WTC11 (cell line): ENCODE results near the gene GPN2. TPM values are rescaled to one million over a fixed set of nuclear protein-coding genes. Genes with fewer than 3 reads are reported as not detected.
A peak's percentile ranks its signal among the peaks of the same experiment; 100 is the strongest.

Experiments used
- ATAC-seq: fragments of 200-7000 bp; cut with Tn5 transposase; 2 replicates; pipeline ENCODE4 v1.10.0; 2021; ENCODE audit warnings: mild to moderate bottlenecking, moderate library complexity
- CTCF ChIA-PET: fragments of 300-600 bp; sonication (Branson Sonifier 250); formaldehyde crosslinking; loops from one replicate; lab custom pipeline; 2021; ENCODE audit warnings: antibody characterized with exemption; lab: Charles Lee
- POLR2A ChIA-PET: fragments of 350-600 bp; sonication (Branson Sonifier 250); formaldehyde crosslinking; loops from one replicate; lab custom pipeline; 2021; ENCODE audit warnings: antibody characterized with exemption; lab: Charles Lee
- DNase-seq: peaks from one replicate; pipeline ENCODE4 v3.0.0; 2021; ENCODE audit warnings: low spot score
- H3K27ac Mint-ChIP-seq: 2 replicates; pipeline ENCODE4 v1.8.0; 2021; ENCODE audit warnings: mixed read lengths
- H3K27me3 Mint-ChIP-seq: 2 replicates; pipeline ENCODE4 v1.8.0; 2021; ENCODE audit warnings: low read depth, mild to moderate bottlenecking, moderate library complexity, mixed read lengths
- H3K36me3 Mint-ChIP-seq: 2 replicates; pipeline ENCODE4 v1.8.0; 2021; ENCODE audit warnings: mixed read lengths
- H3K4me1 Mint-ChIP-seq: 2 replicates; pipeline ENCODE4 v1.8.0; 2022; ENCODE audit warnings: mixed read lengths
- H3K4me3 Mint-ChIP-seq: 2 replicates; pipeline ENCODE4 v1.8.0; 2021; ENCODE audit warnings: mild to moderate bottlenecking, moderate library complexity, mixed read lengths
- H3K9me3 Mint-ChIP-seq: 2 replicates; pipeline ENCODE4 v1.8.0; 2021; ENCODE audit warnings: mixed read lengths
- CREM ChIP-seq: sonication (generic); formaldehyde crosslinking; IDR thresholded peaks from 2 replicates; pipeline ENCODE4 v1.8.1; 2022; ENCODE audit warnings: mild to moderate bottlenecking, missing genetic modification reagents, moderate library complexity
- ETV6 ChIP-seq: sonication (generic); formaldehyde crosslinking; IDR thresholded peaks from 2 replicates; pipeline ENCODE4 v1.8.1; 2022; ENCODE audit warnings: mild to moderate bottlenecking, missing genetic modification reagents
- FOXK1 ChIP-seq: sonication (generic); formaldehyde crosslinking; IDR thresholded peaks from 2 replicates; pipeline ENCODE4 v1.8.0; 2022; ENCODE audit warnings: mild to moderate bottlenecking, moderate library complexity, missing genetic modification reagents
- FOXP1 ChIP-seq: sonication (generic); formaldehyde crosslinking; IDR thresholded peaks from 2 replicates; pipeline ENCODE4 v1.8.0; 2022; ENCODE audit warnings: missing genetic modification reagents, mild to moderate bottlenecking, moderate library complexity, borderline replicate concordance
- NR1H2 ChIP-seq: sonication (generic); formaldehyde crosslinking; IDR thresholded peaks from 2 replicates; pipeline ENCODE4 v1.9.0; 2021; ENCODE audit warnings: mild to moderate bottlenecking, moderate library complexity, missing genetic modification reagents
- SMAD4 ChIP-seq: sonication (generic); formaldehyde crosslinking; IDR thresholded peaks from 2 replicates; pipeline ENCODE4 v1.8.0; 2022; ENCODE audit warnings: mild to moderate bottlenecking, missing genetic modification reagents
- SOX15 ChIP-seq: fragments of 250-450 bp; sonication (Bioruptor Pico); IDR thresholded peaks from 2 replicates; pipeline ENCODE4 v1.9.0; 2021; ENCODE audit warnings: mild to moderate bottlenecking
- TCF7 ChIP-seq: sonication (generic); formaldehyde crosslinking; IDR thresholded peaks from 2 replicates; pipeline ENCODE4 v1.8.0; 2022; ENCODE audit warnings: mild to moderate bottlenecking, low read depth, missing genetic modification reagents, moderate library complexity
- ZBTB21 ChIP-seq: sonication (generic); formaldehyde crosslinking; IDR thresholded peaks from 2 replicates; pipeline ENCODE4 v1.8.1; 2023; ENCODE audit warnings: mild to moderate bottlenecking, missing genetic modification reagents, borderline replicate concordance
- ZNF138 ChIP-seq: sonication (generic); formaldehyde crosslinking; conservative IDR thresholded peaks from 2 replicates; pipeline ENCODE4 v1.8.1; 2022; ENCODE audit warnings: mild to moderate bottlenecking, moderate library complexity, missing genetic modification reagents
- ZNF317 ChIP-seq: sonication (generic); formaldehyde crosslinking; IDR thresholded peaks from 2 replicates; pipeline ENCODE4 v1.8.1; 2023; ENCODE audit warnings: low read depth, mild to moderate bottlenecking, moderate library complexity, missing genetic modification reagents, borderline replicate concordance
- ZNF423 ChIP-seq: fragments of 250-450 bp; sonication (Bioruptor Pico); IDR thresholded peaks from 2 replicates; pipeline ENCODE4 v2.1.2; 2022; ENCODE audit warnings: mild to moderate bottlenecking, moderate library complexity
- ZNF671 ChIP-seq: fragments of 250-450 bp; sonication (Bioruptor Pico); IDR thresholded peaks from 2 replicates; pipeline ENCODE4 v1.8.0; 2021; ENCODE audit warnings: mild to moderate bottlenecking
- total RNA-seq: library from RNA; stranded (reverse); gene quantifications from 3 replicates; pipeline ENCODE4 v1.2.3, GENCODE V29; 2021
- TF ChIP-seq, protein P1 (sequence below): fragments of 250-450 bp; sonication (Bioruptor Pico); IDR thresholded peaks from 2 replicates; pipeline ENCODE4 v1.9.0; 2021; ENCODE audit warnings: mild to moderate bottlenecking
- TF ChIP-seq, protein P2 (sequence below): sonication (generic); formaldehyde crosslinking; IDR thresholded peaks from 2 replicates; pipeline ENCODE4 v1.8.0; 2022; ENCODE audit warnings: mild to moderate bottlenecking, missing genetic modification reagents
- TF ChIP-seq, protein P3 (sequence below): sonication (generic); formaldehyde crosslinking; IDR thresholded peaks from 2 replicates; pipeline ENCODE4 v1.8.1; 2023; ENCODE audit warnings: mild to moderate bottlenecking, missing genetic modification reagents
- TF ChIP-seq, protein P4 (sequence below): sonication (generic); formaldehyde crosslinking; IDR thresholded peaks from 2 replicates; pipeline ENCODE4 v1.8.0; 2022; ENCODE audit warnings: mild to moderate bottlenecking, missing genetic modification reagents
- TF ChIP-seq, protein P5 (sequence below): fragments of 200-600 bp; IDR thresholded peaks from 2 replicates; pipeline ENCODE4 v1.8.0; 2022; ENCODE audit warnings: antibody characterized with exemption
- TF ChIP-seq, protein P6 (sequence below): sonication (generic); formaldehyde crosslinking; IDR thresholded peaks from 2 replicates; pipeline ENCODE4 v1.8.1; 2022; ENCODE audit warnings: mild to moderate bottlenecking, moderate library complexity, missing genetic modification reagents
- TF ChIP-seq, protein P7 (sequence below): sonication (generic); formaldehyde crosslinking; IDR thresholded peaks from 2 replicates; pipeline ENCODE4 v1.8.1; 2022; ENCODE audit warnings: mild to moderate bottlenecking, missing genetic modification reagents, moderate library complexity, borderline replicate concordance
- TF ChIP-seq, protein P8 (sequence below): sonication (generic); formaldehyde crosslinking; IDR thresholded peaks from 2 replicates; pipeline ENCODE4 v1.8.0; 2022; ENCODE audit warnings: mild to moderate bottlenecking, missing genetic modification reagents
- TF ChIP-seq, protein P9 (sequence below): fragments of 250-450 bp; sonication (Bioruptor Pico); IDR thresholded peaks from 2 replicates; pipeline ENCODE4 v2.1.2; 2022; ENCODE audit warnings: mild to moderate bottlenecking, moderate library complexity

Gene GPN2
- total RNA-seq, 1 experiment from 2014 or later = 38.5 TPM

DNA sequence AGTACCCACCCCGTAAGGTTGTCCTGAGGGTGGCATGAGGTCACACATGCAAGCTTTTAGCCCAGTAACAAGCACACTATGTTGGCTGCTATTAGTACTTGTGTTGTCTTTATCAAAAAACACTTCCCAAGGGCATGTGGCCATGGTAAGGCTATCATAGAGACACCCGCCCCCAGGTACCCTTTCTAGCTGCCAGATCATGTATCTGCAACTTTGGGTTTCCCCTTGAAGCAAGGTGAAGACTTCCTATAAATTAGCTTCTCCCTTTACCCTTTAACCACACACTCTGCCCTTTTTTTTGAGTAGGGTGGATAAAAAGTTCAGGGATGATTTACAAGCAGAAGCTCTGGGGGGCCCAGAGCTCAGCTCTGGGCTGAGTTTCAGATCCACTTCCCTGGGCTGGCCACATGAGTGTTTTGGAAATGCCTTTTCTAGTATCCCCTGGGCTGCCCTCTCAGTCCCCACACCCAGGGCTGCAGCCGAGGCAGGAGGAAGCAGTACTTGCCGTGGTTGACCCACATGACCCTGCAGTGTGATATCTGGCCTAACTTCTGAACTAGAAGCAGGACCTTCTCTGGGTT is 61.6 kb downstream of the GPN2 start:
- no peak for ATAC-seq
- DNase-seq = no peak
- Mint-ChIP-seq H3K27me3 (no peaks in the 10 kb centered on the region), H3K36me3 (peaks cover 11% of the 10 kb centered on the region), H3K4me1 (peaks cover 35% of the 10 kb centered on the region), H3K9me3 (no peaks in the 10 kb centered on the region), H3K27ac (no peak overlapping the region)
- CTCF ChIA-PET = interaction anchor here (0.7 to 1.0 kb wide), 3 partner anchors 8 to 35 kb away, joined by 3 read pairs; partner anchors contain the start of gene SFN
- POLR2A ChIA-PET = no interaction called here
- no peak for TF ChIP-seq CREM
- no peak for TF ChIP-seq ZNF317 (CRISPR knock-in tag)
- TF ChIP-seq, protein P1, sequence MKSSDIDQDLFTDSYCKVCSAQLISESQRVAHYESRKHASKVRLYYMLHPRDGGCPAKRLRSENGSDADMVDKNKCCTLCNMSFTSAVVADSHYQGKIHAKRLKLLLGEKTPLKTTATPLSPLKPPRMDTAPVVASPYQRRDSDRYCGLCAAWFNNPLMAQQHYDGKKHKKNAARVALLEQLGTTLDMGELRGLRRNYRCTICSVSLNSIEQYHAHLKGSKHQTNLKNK = no peak
- TF ChIP-seq, protein P2, sequence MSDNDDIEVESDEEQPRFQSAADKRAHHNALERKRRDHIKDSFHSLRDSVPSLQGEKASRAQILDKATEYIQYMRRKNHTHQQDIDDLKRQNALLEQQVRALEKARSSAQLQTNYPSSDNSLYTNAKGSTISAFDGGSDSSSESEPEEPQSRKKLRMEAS (CRISPR knock-in tag) = no peak
- TF ChIP-seq, all 79 proteins: peak for 0
- peak overlapping the region; percentile 77 for H3K4me3 Mint-ChIP-seq

DNA sequence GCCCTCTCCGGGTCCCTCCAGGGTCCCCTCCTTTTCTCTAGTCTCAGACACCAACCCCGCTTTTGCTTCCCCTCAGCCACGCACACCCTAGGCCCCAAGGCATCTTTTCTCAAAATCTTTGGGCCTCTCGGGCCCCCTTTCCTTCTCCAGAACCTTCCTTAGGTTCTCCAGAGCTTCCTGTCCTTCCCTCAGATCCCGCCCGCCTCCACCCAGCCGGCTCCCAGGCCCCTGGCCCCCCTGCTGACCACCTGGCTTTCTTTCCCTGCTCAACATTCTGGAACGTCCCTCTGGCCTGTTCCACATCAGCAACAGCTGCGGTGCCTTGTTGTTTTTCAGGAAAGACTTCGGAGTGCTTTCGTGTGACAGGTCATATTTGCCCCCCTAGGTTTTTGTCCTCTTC is 62.4 kb downstream of the GPN2 start:
- H3K9me3 Mint-ChIP-seq = peaks cover 4% of the 10 kb centered on the region
- DNase-seq = peak; percentile 35
- ChIA-PET CTCF (interaction anchor here (0.7 to 1.0 kb wide), 3 partner anchors 28 to 39 kb away, joined by 3 read pairs; partner anchors contain the start of gene SFN), POLR2A (interaction anchor here (0.6 kb wide), 1 partner anchor 205 kb away, joined by 6 read pairs; no protein-coding TSS in a partner anchor)
- ATAC-seq = no peak
- peaks cover 4% of the 10 kb centered on the region for H3K36me3 Mint-ChIP-seq
- H3K4me1 Mint-ChIP-seq = peaks cover 35% of the 10 kb centered on the region
- H3K27ac Mint-ChIP-seq = no peak overlapping the region; the same call in 1 of the 2 replicates
- H3K27me3 Mint-ChIP-seq = peaks cover 2% of the 10 kb centered on the region; the same call in 1 of the 2 replicates
- H3K4me3 Mint-ChIP-seq = peak overlapping the region; percentile 77
- TF ChIP-seq, protein P3, sequence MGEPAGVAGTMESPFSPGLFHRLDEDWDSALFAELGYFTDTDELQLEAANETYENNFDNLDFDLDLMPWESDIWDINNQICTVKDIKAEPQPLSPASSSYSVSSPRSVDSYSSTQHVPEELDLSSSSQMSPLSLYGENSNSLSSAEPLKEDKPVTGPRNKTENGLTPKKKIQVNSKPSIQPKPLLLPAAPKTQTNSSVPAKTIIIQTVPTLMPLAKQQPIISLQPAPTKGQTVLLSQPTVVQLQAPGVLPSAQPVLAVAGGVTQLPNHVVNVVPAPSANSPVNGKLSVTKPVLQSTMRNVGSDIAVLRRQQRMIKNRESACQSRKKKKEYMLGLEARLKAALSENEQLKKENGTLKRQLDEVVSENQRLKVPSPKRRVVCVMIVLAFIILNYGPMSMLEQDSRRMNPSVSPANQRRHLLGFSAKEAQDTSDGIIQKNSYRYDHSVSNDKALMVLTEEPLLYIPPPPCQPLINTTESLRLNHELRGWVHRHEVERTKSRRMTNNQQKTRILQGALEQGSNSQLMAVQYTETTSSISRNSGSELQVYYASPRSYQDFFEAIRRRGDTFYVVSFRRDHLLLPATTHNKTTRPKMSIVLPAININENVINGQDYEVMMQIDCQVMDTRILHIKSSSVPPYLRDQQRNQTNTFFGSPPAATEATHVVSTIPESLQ (CRISPR knock-in tag) = no peak
- TF ChIP-seq, protein P4, sequence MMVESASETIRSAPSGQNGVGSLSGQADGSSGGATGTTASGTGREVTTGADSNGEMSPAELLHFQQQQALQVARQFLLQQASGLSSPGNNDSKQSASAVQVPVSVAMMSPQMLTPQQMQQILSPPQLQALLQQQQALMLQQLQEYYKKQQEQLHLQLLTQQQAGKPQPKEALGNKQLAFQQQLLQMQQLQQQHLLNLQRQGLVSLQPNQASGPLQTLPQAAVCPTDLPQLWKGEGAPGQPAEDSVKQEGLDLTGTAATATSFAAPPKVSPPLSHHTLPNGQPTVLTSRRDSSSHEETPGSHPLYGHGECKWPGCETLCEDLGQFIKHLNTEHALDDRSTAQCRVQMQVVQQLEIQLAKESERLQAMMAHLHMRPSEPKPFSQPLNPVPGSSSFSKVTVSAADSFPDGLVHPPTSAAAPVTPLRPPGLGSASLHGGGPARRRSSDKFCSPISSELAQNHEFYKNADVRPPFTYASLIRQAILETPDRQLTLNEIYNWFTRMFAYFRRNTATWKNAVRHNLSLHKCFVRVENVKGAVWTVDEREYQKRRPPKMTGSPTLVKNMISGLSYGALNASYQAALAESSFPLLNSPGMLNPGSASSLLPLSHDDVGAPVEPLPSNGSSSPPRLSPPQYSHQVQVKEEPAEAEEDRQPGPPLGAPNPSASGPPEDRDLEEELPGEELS (CRISPR knock-in tag) = no peak
- no peak for TF ChIP-seq SOX15 (CRISPR knock-in tag)
- TF ChIP-seq ZNF671 (CRISPR knock-in tag) = no peak
- no peak for TF ChIP-seq SMAD4 (CRISPR knock-in tag)
- no peak for TF ChIP-seq ZNF138
- no peak for TF ChIP-seq ZNF423
- TF ChIP-seq FOXK1 (CRISPR knock-in tag) = no peak
- TF ChIP-seq, protein P5, sequence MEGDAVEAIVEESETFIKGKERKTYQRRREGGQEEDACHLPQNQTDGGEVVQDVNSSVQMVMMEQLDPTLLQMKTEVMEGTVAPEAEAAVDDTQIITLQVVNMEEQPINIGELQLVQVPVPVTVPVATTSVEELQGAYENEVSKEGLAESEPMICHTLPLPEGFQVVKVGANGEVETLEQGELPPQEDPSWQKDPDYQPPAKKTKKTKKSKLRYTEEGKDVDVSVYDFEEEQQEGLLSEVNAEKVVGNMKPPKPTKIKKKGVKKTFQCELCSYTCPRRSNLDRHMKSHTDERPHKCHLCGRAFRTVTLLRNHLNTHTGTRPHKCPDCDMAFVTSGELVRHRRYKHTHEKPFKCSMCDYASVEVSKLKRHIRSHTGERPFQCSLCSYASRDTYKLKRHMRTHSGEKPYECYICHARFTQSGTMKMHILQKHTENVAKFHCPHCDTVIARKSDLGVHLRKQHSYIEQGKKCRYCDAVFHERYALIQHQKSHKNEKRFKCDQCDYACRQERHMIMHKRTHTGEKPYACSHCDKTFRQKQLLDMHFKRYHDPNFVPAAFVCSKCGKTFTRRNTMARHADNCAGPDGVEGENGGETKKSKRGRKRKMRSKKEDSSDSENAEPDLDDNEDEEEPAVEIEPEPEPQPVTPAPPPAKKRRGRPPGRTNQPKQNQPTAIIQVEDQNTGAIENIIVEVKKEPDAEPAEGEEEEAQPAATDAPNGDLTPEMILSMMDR = no peak
- TF ChIP-seq, protein P6, sequence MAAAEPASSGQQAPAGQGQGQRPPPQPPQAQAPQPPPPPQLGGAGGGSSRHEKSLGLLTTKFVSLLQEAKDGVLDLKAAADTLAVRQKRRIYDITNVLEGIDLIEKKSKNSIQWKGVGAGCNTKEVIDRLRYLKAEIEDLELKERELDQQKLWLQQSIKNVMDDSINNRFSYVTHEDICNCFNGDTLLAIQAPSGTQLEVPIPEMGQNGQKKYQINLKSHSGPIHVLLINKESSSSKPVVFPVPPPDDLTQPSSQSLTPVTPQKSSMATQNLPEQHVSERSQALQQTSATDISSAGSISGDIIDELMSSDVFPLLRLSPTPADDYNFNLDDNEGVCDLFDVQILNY = no peak
- TF ChIP-seq ETV6 (CRISPR knock-in tag) = no peak
- TF ChIP-seq, protein P7, sequence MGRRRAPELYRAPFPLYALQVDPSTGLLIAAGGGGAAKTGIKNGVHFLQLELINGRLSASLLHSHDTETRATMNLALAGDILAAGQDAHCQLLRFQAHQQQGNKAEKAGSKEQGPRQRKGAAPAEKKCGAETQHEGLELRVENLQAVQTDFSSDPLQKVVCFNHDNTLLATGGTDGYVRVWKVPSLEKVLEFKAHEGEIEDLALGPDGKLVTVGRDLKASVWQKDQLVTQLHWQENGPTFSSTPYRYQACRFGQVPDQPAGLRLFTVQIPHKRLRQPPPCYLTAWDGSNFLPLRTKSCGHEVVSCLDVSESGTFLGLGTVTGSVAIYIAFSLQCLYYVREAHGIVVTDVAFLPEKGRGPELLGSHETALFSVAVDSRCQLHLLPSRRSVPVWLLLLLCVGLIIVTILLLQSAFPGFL (CRISPR knock-in tag) = no peak
- TF ChIP-seq, protein P8, sequence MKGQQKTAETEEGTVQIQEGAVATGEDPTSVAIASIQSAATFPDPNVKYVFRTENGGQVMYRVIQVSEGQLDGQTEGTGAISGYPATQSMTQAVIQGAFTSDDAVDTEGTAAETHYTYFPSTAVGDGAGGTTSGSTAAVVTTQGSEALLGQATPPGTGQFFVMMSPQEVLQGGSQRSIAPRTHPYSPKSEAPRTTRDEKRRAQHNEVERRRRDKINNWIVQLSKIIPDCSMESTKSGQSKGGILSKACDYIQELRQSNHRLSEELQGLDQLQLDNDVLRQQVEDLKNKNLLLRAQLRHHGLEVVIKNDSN = no peak
- no peak for TF ChIP-seq TCF7 (CRISPR knock-in tag)
- TF ChIP-seq NR1H2 (CRISPR knock-in tag) = no peak
- TF ChIP-seq, protein P9, sequence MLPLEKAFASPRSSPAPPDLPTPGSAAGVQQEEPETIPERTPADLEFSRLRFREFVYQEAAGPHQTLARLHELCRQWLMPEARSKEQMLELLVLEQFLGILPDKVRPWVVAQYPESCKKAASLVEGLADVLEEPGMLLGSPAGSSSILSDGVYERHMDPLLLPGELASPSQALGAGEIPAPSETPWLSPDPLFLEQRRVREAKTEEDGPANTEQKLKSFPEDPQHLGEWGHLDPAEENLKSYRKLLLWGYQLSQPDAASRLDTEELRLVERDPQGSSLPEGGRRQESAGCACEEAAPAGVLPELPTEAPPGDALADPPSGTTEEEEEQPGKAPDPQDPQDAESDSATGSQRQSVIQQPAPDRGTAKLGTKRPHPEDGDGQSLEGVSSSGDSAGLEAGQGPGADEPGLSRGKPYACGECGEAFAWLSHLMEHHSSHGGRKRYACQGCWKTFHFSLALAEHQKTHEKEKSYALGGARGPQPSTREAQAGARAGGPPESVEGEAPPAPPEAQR (CRISPR knock-in tag) = no peak
- no peak for TF ChIP-seq ZBTB21 (CRISPR knock-in tag)
- no peak for TF ChIP-seq FOXP1 (CRISPR knock-in tag)
